ENCODE data around the gene CREG2.

CREG2 gene

DNA sequence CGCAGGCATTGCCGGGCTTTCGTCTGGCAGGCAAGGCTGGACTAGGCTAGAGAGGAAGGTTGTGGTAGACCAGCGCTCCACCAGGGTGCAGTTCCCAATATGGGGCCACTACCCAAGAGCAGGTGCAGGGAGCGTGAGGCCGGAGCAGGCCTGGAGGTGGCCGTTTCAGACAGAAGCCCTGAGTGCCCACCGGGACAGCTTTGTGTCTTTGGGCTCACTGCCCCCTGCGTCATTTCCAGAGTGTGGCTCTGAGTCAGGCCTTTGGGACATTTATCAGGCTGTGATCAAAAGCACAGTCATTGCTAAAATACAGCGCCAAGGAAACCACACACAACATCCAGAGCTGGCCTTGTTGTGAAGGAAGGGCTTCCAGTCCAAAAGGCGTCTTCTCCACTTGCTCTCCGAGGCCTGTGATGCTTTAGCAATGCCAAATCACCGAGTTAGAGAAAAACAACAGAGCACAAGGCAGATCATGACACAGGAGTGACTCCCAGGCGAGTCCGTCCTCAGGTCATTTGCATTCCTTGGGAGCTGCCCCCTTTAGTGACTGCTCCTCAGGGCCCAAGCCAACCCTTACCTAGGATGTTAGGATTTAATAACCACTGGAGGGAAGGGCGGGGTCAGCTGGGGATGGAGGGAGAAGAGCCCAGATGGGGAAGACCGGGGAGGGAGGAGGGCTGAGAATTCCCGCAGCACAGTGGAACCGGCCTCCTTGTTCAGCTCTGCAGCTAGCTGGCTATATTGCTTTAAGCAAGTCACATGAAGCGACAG lies 45.3 kb upstream of the CREG2 start (continued):
- TF ChIP-seq ZNF565 (CRISPR knock-in tag; conservative IDR thresholded peaks at IDR 0.05; ENCODE audit: low read depth) (no peak), OSR1 (CRISPR knock-in tag; IDR thresholded peaks at IDR 0.05) (no peak), CREB5 (CRISPR knock-in tag; IDR thresholded peaks at IDR 0.05; ENCODE audit: low read depth) (no peak)

- no peak for ATAC-seq
- no peak for TF ChIP-seq CSRNP3 (CRISPR knock-in tag; IDR thresholded peaks at IDR 0.05)
- TF ChIP-seq ARNTL (CRISPR knock-in tag; IDR thresholded peaks at IDR 0.05; ENCODE audit: borderline replicate concordance, low read depth), result no peak
- TF ChIP-seq CSDC2 (CRISPR knock-in tag; IDR thresholded peaks at IDR 0.05), result no peak
- TF ChIP-seq TSHZ2 (CRISPR knock-in tag; IDR thresholded peaks at IDR 0.05), result no peak
- TF ChIP-seq ZC3H10 (CRISPR knock-in tag; IDR thresholded peaks at IDR 0.05), result no peak
- TF ChIP-seq ZNF70 (CRISPR knock-in tag; IDR thresholded peaks at IDR 0.05), result no peak
- no peak for TF ChIP-seq SNAI2 (CRISPR knock-in tag; IDR thresholded peaks at IDR 0.05)
- TF ChIP-seq PPARA (CRISPR knock-in tag; IDR thresholded peaks at IDR 0.05; ENCODE audit: borderline replicate concordance), result no peak
- no peak for TF ChIP-seq ZNF8 (CRISPR knock-in tag; IDR thresholded peaks at IDR 0.05)
Observed at GRCh38 chr2:101431486-101431885, 44.2 kb upstream of the CREG2 start.

DNA sequence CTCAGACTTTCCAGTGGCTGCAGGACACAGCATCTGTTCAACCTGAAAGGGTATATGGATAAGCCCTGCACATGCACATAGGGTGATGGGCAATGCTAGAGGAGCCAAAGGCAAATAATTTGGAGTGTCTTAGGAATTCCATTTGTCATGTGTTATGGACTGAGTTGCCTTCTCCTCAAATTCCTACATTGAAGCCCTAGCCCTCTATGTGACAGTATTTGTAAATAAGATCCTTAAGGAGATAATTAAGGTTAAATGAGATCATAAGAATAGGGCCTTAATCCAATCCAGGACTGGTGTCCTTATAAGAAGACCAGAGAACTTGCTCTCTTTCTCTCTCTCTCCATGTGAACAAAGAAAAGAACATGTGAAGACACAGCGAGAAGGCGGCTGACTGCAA lies 42.9 kb upstream of the CREG2 start:
- no peak for ATAC-seq
- TF ChIP-seq ZNF565 (CRISPR knock-in tag; conservative IDR thresholded peaks at IDR 0.05; ENCODE audit: low read depth) (no peak), ARNTL (CRISPR knock-in tag; IDR thresholded peaks at IDR 0.05; ENCODE audit: borderline replicate concordance, low read depth) (no peak), PPARA (CRISPR knock-in tag; IDR thresholded peaks at IDR 0.05; ENCODE audit: borderline replicate concordance) (no peak), SNAI2 (CRISPR knock-in tag; IDR thresholded peaks at IDR 0.05) (no peak), RARB (CRISPR knock-in tag; IDR thresholded peaks at IDR 0.05) (no peak), CSRNP3 (CRISPR knock-in tag; IDR thresholded peaks at IDR 0.05) (no peak), ISL1 (CRISPR knock-in tag; IDR thresholded peaks at IDR 0.05) (no peak), GLIS3 (CRISPR knock-in tag; IDR thresholded peaks at IDR 0.05) (no peak), ZC3H10 (CRISPR knock-in tag; IDR thresholded peaks at IDR 0.05) (no peak), ZFP3 (CRISPR knock-in tag; IDR thresholded peaks at IDR 0.05) (no peak)

- TF ChIP-seq ZFP30 (CRISPR knock-in tag; IDR thresholded peaks at IDR 0.05), result no peak
- no peak for TF ChIP-seq BACH2 (CRISPR knock-in tag; IDR thresholded peaks at IDR 0.05; ENCODE audit: borderline replicate concordance)
- no peak for TF ChIP-seq CSDC2 (CRISPR knock-in tag; IDR thresholded peaks at IDR 0.05)
- no peak for TF ChIP-seq ESRRG (CRISPR knock-in tag; IDR thresholded peaks at IDR 0.05)
- no peak for TF ChIP-seq ZFP3 (CRISPR knock-in tag; IDR thresholded peaks at IDR 0.05)
- no peak for ATAC-seq
Observed at GRCh38 chr2:101429453-101429852, 42.1 kb upstream of the CREG2 start.

All from SK-N-SH treated with all-trans-retinoic acid at 6 μM for 48 hours (cell line).